NB4 (cell line): ENCODE results near the gene CHCHD3.

Experiments
- MAX ChIP-seq: IDR thresholded peaks from 2 replicates; pipeline ENCODE4 v1.6.1; 2011; ENCODE audit warnings: low read depth, low read length
- MYC ChIP-seq: IDR thresholded peaks from 2 replicates; pipeline ENCODE4 v1.6.1; 2011; ENCODE audit warnings: low read depth, low read length
- POLR2A ChIP-seq: IDR thresholded peaks from 2 replicates; pipeline ENCODE4 v1.6.1; 2011; ENCODE audit warnings: mild to moderate bottlenecking; ENCODE audit not compliant: insufficient read length; ENCODE audit errors: extremely low read depth
- TF ChIP-seq, protein P1 (sequence below): IDR thresholded peaks from one replicate; pipeline ENCODE4 v1.5.1; 2012; ENCODE audit warnings: low read depth, low read length

GRCh38 chr7:132988117-132988516 lies 93.8 kb downstream of the CHCHD3 start:
- TF ChIP-seq POLR2A (no peak), MYC (no peak), MAX (no peak)
- TF ChIP-seq, protein P1, sequence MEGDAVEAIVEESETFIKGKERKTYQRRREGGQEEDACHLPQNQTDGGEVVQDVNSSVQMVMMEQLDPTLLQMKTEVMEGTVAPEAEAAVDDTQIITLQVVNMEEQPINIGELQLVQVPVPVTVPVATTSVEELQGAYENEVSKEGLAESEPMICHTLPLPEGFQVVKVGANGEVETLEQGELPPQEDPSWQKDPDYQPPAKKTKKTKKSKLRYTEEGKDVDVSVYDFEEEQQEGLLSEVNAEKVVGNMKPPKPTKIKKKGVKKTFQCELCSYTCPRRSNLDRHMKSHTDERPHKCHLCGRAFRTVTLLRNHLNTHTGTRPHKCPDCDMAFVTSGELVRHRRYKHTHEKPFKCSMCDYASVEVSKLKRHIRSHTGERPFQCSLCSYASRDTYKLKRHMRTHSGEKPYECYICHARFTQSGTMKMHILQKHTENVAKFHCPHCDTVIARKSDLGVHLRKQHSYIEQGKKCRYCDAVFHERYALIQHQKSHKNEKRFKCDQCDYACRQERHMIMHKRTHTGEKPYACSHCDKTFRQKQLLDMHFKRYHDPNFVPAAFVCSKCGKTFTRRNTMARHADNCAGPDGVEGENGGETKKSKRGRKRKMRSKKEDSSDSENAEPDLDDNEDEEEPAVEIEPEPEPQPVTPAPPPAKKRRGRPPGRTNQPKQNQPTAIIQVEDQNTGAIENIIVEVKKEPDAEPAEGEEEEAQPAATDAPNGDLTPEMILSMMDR, result no peak
